GM18526 (cell line): ENCODE measurements around the gene MADD.

Source experiments
- POLR2A ChIP-seq: IDR thresholded peaks from 3 replicates; pipeline ENCODE4 v1.6.1; 2011; ENCODE audit not compliant: insufficient read length; ENCODE audit errors: extremely low read depth

The MADD gene

GRCh38 chr11:47326198-47326597 lies 56.3 kb downstream of the MADD start:
- no peak for TF ChIP-seq POLR2A

GRCh38 chr11:47327025-47327424 lies 57.1 kb downstream of the MADD start:
- no peak for TF ChIP-seq POLR2A

- no peak for TF ChIP-seq POLR2A
Measured at GRCh38 chr11:47327949-47328348, 58.0 kb downstream of the MADD start.

- TF ChIP-seq POLR2A = no peak
Measured at GRCh38 chr11:47328449-47329390, 58.8 kb downstream of the MADD start.

GRCh38 chr11:47329431-47329986 lies 59.6 kb downstream of the MADD start:
- no peak for TF ChIP-seq POLR2A

GRCh38 chr11:47329987-47330931 lies 60.3 kb downstream of the MADD start:
- TF ChIP-seq POLR2A = no peak

GRCh38 chr11:47331454-47332302 lies 61.7 kb downstream of the MADD start:
- TF ChIP-seq POLR2A = no peak

GRCh38 chr11:47332303-47332711 lies 62.4 kb downstream of the MADD start:
- TF ChIP-seq POLR2A = no peak

- TF ChIP-seq POLR2A = no peak
Measured at GRCh38 chr11:47332791-47333525, 63.0 kb downstream of the MADD start.

GRCh38 chr11:47333526-47333845 lies 63.6 kb downstream of the MADD start:
- TF ChIP-seq POLR2A = no peak

GRCh38 chr11:47333886-47334443 lies 64.0 kb downstream of the MADD start:
- no peak for TF ChIP-seq POLR2A

- no peak for TF ChIP-seq POLR2A
Measured at GRCh38 chr11:47335733-47336132, 65.8 kb downstream of the MADD start.

GRCh38 chr11:47336595-47336994 lies 66.7 kb downstream of the MADD start:
- TF ChIP-seq POLR2A = no peak
